ENCODE results near the gene SELENOO.

SELENOO gene, protein sequence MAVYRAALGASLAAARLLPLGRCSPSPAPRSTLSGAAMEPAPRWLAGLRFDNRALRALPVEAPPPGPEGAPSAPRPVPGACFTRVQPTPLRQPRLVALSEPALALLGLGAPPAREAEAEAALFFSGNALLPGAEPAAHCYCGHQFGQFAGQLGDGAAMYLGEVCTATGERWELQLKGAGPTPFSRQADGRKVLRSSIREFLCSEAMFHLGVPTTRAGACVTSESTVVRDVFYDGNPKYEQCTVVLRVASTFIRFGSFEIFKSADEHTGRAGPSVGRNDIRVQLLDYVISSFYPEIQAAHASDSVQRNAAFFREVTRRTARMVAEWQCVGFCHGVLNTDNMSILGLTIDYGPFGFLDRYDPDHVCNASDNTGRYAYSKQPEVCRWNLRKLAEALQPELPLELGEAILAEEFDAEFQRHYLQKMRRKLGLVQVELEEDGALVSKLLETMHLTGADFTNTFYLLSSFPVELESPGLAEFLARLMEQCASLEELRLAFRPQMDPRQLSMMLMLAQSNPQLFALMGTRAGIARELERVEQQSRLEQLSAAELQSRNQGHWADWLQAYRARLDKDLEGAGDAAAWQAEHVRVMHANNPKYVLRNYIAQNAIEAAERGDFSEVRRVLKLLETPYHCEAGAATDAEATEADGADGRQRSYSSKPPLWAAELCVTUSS

GRCh38 chr22:50200461-50201190 lies at the start of gene SELENOO:
TSS of gene SELENOO (plus strand) at chr22:50201011. CDS start at chr22:50201037, 26 bp downstream.
- peak within 1 kb of the TSS; percentile 59 for H3K4me3 ChIP-seq (ENCODE audit: low read depth, low read length)
- H3K27me3 ChIP-seq (ENCODE audit: control insufficient read depth, insufficient read depth, low read length): no peaks in the 10 kb centered on the region
- no peaks in the 10 kb centered on the region for H3K9me3 ChIP-seq (ENCODE audit: control insufficient read depth, low read length)
- no peak within 1 kb of the TSS for H3K27ac ChIP-seq
- no peaks in the 10 kb centered on the region for H3K4me1 ChIP-seq
- H3K36me3 ChIP-seq (ENCODE audit: control insufficient read depth, insufficient read depth, low read length): no peaks in the 10 kb centered on the region
- H2AFZ ChIP-seq: peak within 1 kb of the TSS; percentile 72
- no peak within 1 kb of the TSS for H3K9ac ChIP-seq
- peaks cover 3% of the 10 kb centered on the region for H3K79me2 ChIP-seq
- H3K4me2 ChIP-seq (ENCODE audit: low read length): peak within 1 kb of the TSS; percentile 75
- TF ChIP-seq, protein P1, sequence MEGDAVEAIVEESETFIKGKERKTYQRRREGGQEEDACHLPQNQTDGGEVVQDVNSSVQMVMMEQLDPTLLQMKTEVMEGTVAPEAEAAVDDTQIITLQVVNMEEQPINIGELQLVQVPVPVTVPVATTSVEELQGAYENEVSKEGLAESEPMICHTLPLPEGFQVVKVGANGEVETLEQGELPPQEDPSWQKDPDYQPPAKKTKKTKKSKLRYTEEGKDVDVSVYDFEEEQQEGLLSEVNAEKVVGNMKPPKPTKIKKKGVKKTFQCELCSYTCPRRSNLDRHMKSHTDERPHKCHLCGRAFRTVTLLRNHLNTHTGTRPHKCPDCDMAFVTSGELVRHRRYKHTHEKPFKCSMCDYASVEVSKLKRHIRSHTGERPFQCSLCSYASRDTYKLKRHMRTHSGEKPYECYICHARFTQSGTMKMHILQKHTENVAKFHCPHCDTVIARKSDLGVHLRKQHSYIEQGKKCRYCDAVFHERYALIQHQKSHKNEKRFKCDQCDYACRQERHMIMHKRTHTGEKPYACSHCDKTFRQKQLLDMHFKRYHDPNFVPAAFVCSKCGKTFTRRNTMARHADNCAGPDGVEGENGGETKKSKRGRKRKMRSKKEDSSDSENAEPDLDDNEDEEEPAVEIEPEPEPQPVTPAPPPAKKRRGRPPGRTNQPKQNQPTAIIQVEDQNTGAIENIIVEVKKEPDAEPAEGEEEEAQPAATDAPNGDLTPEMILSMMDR (IDR thresholded peaks at IDR 0.05): no peak

- no peak overlapping the region for H3K4me2 ChIP-seq (ENCODE audit: low read length)
- H3K4me3 ChIP-seq (ENCODE audit: low read depth, low read length): no peak overlapping the region
- H3K27me3 ChIP-seq (ENCODE audit: control insufficient read depth, insufficient read depth, low read length): no peaks in the 10 kb centered on the region
- TF ChIP-seq, protein P1 (IDR thresholded peaks at IDR 0.05): no peak
- H3K4me1 ChIP-seq: no peaks in the 10 kb centered on the region
- H3K9me3 ChIP-seq (ENCODE audit: control insufficient read depth, low read length): no peaks in the 10 kb centered on the region
- no peak overlapping the region for H3K9ac ChIP-seq
- H2AFZ ChIP-seq: no peak overlapping the region
- H3K27ac ChIP-seq: no peak overlapping the region
- no peaks in the 10 kb centered on the region for H3K36me3 ChIP-seq (ENCODE audit: control insufficient read depth, insufficient read depth, low read length)
- H3K79me2 ChIP-seq: no peaks in the 10 kb centered on the region
Measured at GRCh38 chr22:50151571-50152537, 49.0 kb upstream of the SELENOO start.

GRCh38 chr22:50153056-50153755 lies 47.6 kb upstream of the SELENOO start:
- Histone ChIP-seq H3K9ac (no peak overlapping the region), H3K79me2 (no peaks in the 10 kb centered on the region), H3K36me3 (ENCODE audit: control insufficient read depth, insufficient read depth, low read length) (no peaks in the 10 kb centered on the region), H3K4me2 (ENCODE audit: low read length) (no peak overlapping the region), H3K4me3 (ENCODE audit: low read depth, low read length) (no peak overlapping the region), H3K27ac (no peak overlapping the region), H2AFZ (no peak overlapping the region), H3K4me1 (no peaks in the 10 kb centered on the region), H3K27me3 (ENCODE audit: control insufficient read depth, insufficient read depth, low read length) (no peaks in the 10 kb centered on the region), H3K9me3 (ENCODE audit: control insufficient read depth, low read length) (no peaks in the 10 kb centered on the region)
- TF ChIP-seq, protein P1 (IDR thresholded peaks at IDR 0.05): no peak

DNA sequence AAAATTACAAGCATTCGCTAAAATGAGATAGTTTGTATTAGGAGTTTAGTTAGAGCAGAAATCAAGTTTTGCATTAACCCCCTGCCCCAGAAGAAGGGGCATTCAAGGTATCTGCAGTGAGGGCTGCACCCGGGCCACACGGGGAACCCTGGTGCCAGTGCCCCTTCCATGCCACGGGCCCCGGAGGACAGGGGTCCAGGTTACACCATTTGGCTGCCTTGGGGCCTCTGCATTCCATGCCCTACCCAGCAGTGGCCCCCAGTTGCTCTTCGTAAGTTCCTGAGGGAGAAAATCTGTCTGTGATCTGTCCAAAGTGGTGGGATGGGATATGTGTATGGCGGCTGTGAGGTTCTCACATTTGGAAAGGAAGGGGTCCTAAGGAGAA lies 47.1 kb upstream of the SELENOO start:
- no peaks in the 10 kb centered on the region for H3K79me2 ChIP-seq
- no peak overlapping the region for H3K4me2 ChIP-seq (ENCODE audit: low read length)
- H3K4me3 ChIP-seq (ENCODE audit: low read depth, low read length): no peak overlapping the region
- no peaks in the 10 kb centered on the region for H3K36me3 ChIP-seq (ENCODE audit: control insufficient read depth, insufficient read depth, low read length)
- H3K4me1 ChIP-seq: no peaks in the 10 kb centered on the region
- H3K9ac ChIP-seq: no peak overlapping the region
- no peak overlapping the region for H2AFZ ChIP-seq
- H3K27ac ChIP-seq: no peak overlapping the region
- TF ChIP-seq, protein P1 (IDR thresholded peaks at IDR 0.05): no peak
- no peaks in the 10 kb centered on the region for H3K9me3 ChIP-seq (ENCODE audit: control insufficient read depth, low read length)
- no peaks in the 10 kb centered on the region for H3K27me3 ChIP-seq (ENCODE audit: control insufficient read depth, insufficient read depth, low read length)

All from parathyroid adenoma (tissue), 2 donors.